Femur (tissue), 1 donor: ENCODE results near the gene CARNS1.

Experiments used
- DNase-seq: peaks from one replicate; pipeline ENCODE4 v3.0.0-alpha.2; 2017

CARNS1 gene

GRCh38 chr11:67415501-67416304 is at the start of gene CARNS1:
CARNS1 (plus strand) TSS chr11:67415678; CDS start chr11:67416200, 522 bp downstream.
- DNase-seq = no peak

GRCh38 chr11:67365736-67366444 is 49.6 kb upstream of the CARNS1 start:
- DNase-seq = no peak

- peak; percentile 74 for DNase-seq
These were observed 48.9 kb upstream of the CARNS1 start for GRCh38 chr11:67366546-67366945.

GRCh38 chr11:67366961-67367760 is 48.3 kb upstream of the CARNS1 start:
- peak; percentile 67 for DNase-seq

GRCh38 chr11:67367761-67368227 is 47.7 kb upstream of the CARNS1 start:
- no peak for DNase-seq

GRCh38 chr11:67368621-67369020 is 46.9 kb upstream of the CARNS1 start:
- DNase-seq = no peak

- no peak for DNase-seq
These were observed 46.2 kb upstream of the CARNS1 start for GRCh38 chr11:67369275-67369674.

- DNase-seq = no peak
These were observed 45.6 kb upstream of the CARNS1 start for GRCh38 chr11:67369801-67370284.

- DNase-seq = no peak
These were observed 45.0 kb upstream of the CARNS1 start for GRCh38 chr11:67370351-67371076.

GRCh38 chr11:67371189-67371910 is 44.1 kb upstream of the CARNS1 start:
- DNase-seq = no peak

GRCh38 chr11:67371911-67372320 is 43.6 kb upstream of the CARNS1 start:
- DNase-seq = no peak

- DNase-seq = no peak
These were observed 43.0 kb upstream of the CARNS1 start for GRCh38 chr11:67372321-67372992.

GRCh38 chr11:67372993-67373647 is 42.4 kb upstream of the CARNS1 start, which contains the start of gene CLCF1:
CLCF1 (minus strand) TSS chr11:67373598; CDS start chr11:67373539, 59 bp downstream.
- DNase-seq = peak; percentile 81

GRCh38 chr11:67373648-67374570 is 41.6 kb upstream of the CARNS1 start:
- peak; percentile 74 for DNase-seq

GRCh38 chr11:67374571-67375281 is 40.8 kb upstream of the CARNS1 start:
- no peak for DNase-seq

- no peak for DNase-seq
These were observed 40.0 kb upstream of the CARNS1 start for GRCh38 chr11:67375320-67376055.

- DNase-seq = no peak
These were observed 39.2 kb upstream of the CARNS1 start for GRCh38 chr11:67376063-67376820.
